GM18951 (cell line): Measurements from ENCODE around the gene FRY.

Source experiments
- POLR2A ChIP-seq: IDR thresholded peaks from 4 replicates; pipeline ENCODE4 v1.6.1; 2011; ENCODE audit warnings: mild to moderate bottlenecking; ENCODE audit not compliant: insufficient read length, insufficient read depth; ENCODE audit errors: extremely low read depth
- in situ Hi-C: fragments of 300-500 bp; cut with MboI; formaldehyde crosslinking; loops from one replicate; pipeline ENCODE4 v1.12.0; 2022; ENCODE audit warnings: low sequenced_read_pairs, mixed read lengths, inconsistent platforms; ENCODE audit not compliant: unreplicated experiment

FRY gene

DNA sequence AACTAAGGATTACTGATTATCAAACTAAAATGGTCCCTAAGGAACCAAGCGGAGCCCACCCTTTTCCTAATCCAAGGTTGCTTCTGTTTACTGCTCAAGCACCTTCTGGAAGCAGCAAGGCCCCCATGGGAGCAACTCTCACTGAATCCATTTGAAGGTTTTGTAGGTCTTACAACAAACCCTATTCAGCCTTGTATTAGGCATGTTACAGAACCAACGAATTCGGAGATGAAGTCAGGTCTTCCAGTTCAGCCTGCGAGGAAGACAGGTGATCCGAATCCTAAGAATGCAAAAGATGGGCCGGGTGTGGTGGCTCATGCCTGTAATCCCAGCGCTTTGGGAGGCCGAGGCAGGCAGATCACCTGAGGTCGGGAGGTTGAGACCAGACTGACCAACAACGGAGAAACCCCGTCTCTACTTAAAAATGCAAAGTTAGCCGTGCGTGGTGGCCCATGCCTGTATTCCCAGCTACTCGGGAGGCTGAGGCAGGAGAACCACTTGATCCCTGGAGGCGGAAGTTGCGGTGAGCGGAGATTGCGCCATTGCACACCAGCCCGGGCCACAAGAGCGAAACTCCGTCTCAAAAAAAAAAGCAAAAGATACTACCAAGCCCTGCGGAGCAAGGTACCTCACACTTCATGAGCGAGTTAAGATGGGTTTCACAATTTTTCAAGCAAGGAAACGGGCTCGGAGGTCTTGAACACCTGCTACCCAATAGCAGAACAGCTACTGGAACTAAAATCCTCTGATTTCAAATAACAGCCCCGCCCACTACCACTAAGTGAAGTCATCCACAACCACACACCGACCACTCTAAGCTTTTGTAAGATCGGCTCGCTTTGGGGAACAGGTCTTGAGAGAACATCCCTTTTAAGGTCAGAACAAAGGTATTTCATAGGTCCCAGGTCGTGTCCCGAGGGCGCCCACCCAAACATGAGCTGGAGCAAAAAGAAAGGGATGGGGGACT lies 283.0 kb downstream of the FRY start:
- no peak for TF ChIP-seq POLR2A
- in situ Hi-C loops: no loop called here

DNA sequence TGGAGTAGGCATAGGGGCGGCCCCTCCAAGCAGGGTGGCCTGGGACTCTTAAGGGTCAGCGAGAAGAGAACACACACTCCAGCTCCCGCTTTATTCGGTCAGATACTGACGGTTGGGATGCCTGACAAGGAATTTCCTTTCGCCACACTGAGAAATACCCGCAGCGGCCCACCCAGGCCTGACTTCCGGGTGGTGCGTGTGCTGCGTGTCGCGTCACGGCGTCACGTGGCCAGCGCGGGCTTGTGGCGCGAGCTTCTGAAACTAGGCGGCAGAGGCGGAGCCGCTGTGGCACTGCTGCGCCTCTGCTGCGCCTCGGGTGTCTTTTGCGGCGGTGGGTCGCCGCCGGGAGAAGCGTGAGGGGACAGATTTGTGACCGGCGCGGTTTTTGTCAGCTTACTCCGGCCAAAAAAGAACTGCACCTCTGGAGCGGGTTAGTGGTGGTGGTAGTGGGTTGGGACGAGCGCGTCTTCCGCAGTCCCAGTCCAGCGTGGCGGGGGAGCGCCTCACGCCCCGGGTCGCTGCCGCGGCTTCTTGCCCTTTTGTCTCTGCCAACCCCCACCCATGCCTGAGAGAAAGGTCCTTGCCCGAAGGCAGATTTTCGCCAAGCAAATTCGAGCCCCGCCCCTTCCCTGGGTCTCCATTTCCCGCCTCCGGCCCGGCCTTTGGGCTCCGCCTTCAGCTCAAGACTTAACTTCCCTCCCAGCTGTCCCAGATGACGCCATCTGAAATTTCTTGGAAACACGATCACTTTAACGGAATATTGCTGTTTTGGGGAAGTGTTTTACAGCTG lies 283.9 kb downstream of the FRY start, which contains the start of the genes BRCA2 and ZAR1L:
Gene BRCA2, plus strand, starts transcription at position 271 of the 790 bp plus-strand sequence. CDS start 953 bp downstream, outside the sequence.
Gene ZAR1L, minus strand, starts transcription at position 126 of the 790 bp plus-strand sequence. CDS start 3,438 bp downstream, outside the sequence.
- in situ Hi-C loops: no loop called here
- TF ChIP-seq POLR2A: peak; percentile 98

- no peak for TF ChIP-seq POLR2A
- in situ Hi-C loops: no loop called here
Measured at GRCh38 chr13:32316028-32316339, 284.4 kb downstream of the FRY start.

GRCh38 chr13:32316501-32316900 lies 284.9 kb downstream of the FRY start:
- no peak for TF ChIP-seq POLR2A
- in situ Hi-C loops: no loop called here

- in situ Hi-C loops: no loop called here
- TF ChIP-seq POLR2A: no peak
Measured at GRCh38 chr13:32317716-32318465, 286.3 kb downstream of the FRY start.

DNA sequence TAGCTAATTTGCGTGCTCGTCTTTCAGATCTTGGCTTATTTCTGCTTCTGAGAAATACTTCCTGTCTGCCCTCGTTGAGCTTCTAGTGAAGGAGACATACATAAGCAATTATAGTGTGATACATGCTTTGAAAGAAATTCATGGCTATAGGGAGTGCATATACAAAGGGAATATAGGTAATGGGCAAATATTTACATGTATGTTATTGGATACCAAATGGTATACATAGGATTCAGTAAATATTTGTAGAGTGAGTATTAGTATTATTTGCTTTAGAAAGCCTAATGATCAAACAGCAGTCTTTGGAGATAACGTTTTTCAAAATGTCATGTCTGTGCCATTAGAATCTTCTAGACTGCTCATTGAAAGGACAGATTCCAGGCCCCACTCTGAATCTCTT lies 289.0 kb downstream of the FRY start:
- in situ Hi-C loops: no loop called here
- no peak for TF ChIP-seq POLR2A

DNA sequence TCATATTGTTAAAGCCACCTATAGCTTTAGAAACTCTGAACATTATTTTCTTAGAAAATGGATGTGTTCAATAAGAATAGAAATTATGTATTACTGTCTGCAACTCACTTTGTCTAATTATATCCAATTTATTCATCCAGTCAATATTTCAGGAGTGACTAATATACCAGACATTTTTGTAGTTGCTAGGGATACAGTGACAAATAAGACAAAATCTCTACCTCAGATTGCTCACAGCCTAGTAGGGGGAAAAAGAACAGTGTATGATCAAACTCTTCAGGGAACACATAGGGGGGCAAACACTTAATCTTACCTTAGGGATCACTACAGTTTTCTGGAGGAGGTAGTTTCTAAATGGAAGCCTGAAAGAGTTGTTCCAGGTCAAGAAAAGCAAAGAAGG lies 292.3 kb downstream of the FRY start:
- in situ Hi-C loops: no loop called here
- TF ChIP-seq POLR2A: no peak

DNA sequence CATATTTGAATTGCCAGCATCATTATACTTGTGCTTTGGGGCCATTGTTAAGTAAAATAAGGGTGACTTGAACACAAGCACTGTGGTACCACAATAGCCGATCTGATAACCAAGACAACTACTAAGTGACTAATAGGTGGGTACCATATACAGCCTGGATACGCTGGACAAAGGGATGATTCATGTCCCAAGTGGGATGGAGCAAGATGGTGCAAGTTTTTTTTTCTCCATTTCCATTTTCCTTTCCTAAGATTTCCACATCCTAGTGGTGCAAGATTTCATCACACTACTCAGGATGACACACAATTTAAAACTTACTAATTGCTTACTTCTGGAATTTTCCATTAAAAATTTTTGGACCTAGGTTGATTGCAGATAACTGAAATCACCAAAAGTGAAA lies 298.9 kb downstream of the FRY start:
- in situ Hi-C loops: no loop called here
- no peak for TF ChIP-seq POLR2A

- in situ Hi-C loops: no loop called here
- TF ChIP-seq POLR2A: no peak
Measured at GRCh38 chr13:32334671-32335070, 303.1 kb downstream of the FRY start.

GRCh38 chr13:32340914-32341313 lies 309.3 kb downstream of the FRY start:
- in situ Hi-C loops: no loop called here
- TF ChIP-seq POLR2A: no peak

- TF ChIP-seq POLR2A: no peak
- in situ Hi-C loops: no loop called here
Measured at GRCh38 chr13:32347651-32348050, 316.1 kb downstream of the FRY start.
